Liver (tissue), 3 donors: Measurements from ENCODE around the gene RANGAP1.

Experiments used
- ATF3 ChIP-seq: IDR thresholded peaks from 2 replicates; pipeline ENCODE4 v1.6.1; 2016; ENCODE audit warnings: antibody characterized with exemption
- EGR1 ChIP-seq, 2 donors: IDR thresholded peaks; 2 replicates each; pipeline ENCODE4 v1.6.1; 2016 to 2018; ENCODE audit warnings: antibody characterized with exemption in 2 of 2, low read depth in 2 of 2
- NR2F2 ChIP-seq: IDR thresholded peaks from 2 replicates; pipeline ENCODE4 v1.6.1; 2016; ENCODE audit warnings: antibody characterized with exemption
- RAD21 ChIP-seq, 2 donors: IDR thresholded peaks; 2 replicates each; pipeline ENCODE4 v1.6.1; 2016; ENCODE audit warnings: antibody characterized with exemption in 2 of 2, mild to moderate bottlenecking in 2 of 2
- SP1 ChIP-seq: IDR thresholded peaks from 2 replicates; pipeline ENCODE4 v1.6.1; 2018; ENCODE audit warnings: antibody characterized with exemption, mild to moderate bottlenecking
- YY1 ChIP-seq: IDR thresholded peaks from 2 replicates; pipeline ENCODE4 v1.6.1; 2016; ENCODE audit warnings: antibody characterized with exemption, mild to moderate bottlenecking
- TF ChIP-seq, protein P1 (sequence below): fragments of 150-350 bp; IDR thresholded peaks from 2 replicates; pipeline ENCODE4 v1.5.1; 2017; ENCODE audit warnings: improper control_type of control experiment, low read depth, low read length; ENCODE audit not compliant: missing input control
- TF ChIP-seq, protein P2 (sequence below): IDR thresholded peaks from 2 replicates; pipeline ENCODE4 v1.6.1; 2016; ENCODE audit warnings: antibody characterized with exemption, mild to moderate bottlenecking
- TF ChIP-seq, protein P3 (sequence below): IDR thresholded peaks from 2 replicates; pipeline ENCODE4 v1.6.1; 2016; ENCODE audit warnings: antibody characterized with exemption
- donor health status: healthy.
- donor health status: healthy.

DNA sequence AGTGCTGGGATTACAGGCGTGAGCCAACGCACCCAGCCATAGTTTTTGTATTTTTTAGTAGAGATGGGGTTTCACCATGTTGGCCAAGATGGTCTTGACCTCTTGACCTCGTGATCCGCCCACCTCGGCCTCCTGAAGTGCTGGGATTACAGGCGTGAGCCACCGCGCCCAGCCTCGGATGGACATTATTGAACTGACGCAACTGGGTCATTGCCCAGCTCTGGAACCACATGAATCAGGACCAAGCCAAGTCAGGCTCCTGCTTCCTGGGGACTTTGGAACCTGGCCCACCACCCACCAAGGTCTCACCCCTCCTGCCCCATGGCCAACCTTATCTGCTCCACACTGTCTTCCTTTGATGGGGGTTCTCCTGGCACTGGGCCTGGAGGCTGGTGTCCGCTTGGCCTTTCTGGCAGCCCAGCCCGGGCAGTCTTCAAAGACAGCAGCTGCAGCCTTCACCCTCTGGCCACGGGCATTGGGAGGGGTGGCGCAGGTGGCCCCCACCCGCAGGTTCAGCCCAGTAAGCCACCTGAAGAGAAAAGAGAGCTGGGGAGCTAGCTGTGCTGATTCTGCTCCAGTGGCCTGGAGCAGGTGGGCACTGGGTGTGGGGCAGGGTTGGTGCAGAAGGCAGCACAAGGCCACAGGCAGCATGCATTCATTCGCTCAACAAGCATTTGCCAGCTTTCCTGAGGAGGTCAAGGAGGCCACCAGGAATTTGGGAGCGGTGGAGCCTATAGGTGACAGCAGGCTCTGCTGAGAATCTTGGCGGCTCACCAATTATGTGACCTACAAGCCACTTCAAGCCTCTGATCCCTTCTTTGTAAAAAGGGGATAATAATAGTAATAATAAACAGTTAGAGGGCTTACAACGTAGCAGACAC is 50.9 kb downstream of the RANGAP1 start:
- TF ChIP-seq, protein P1, sequence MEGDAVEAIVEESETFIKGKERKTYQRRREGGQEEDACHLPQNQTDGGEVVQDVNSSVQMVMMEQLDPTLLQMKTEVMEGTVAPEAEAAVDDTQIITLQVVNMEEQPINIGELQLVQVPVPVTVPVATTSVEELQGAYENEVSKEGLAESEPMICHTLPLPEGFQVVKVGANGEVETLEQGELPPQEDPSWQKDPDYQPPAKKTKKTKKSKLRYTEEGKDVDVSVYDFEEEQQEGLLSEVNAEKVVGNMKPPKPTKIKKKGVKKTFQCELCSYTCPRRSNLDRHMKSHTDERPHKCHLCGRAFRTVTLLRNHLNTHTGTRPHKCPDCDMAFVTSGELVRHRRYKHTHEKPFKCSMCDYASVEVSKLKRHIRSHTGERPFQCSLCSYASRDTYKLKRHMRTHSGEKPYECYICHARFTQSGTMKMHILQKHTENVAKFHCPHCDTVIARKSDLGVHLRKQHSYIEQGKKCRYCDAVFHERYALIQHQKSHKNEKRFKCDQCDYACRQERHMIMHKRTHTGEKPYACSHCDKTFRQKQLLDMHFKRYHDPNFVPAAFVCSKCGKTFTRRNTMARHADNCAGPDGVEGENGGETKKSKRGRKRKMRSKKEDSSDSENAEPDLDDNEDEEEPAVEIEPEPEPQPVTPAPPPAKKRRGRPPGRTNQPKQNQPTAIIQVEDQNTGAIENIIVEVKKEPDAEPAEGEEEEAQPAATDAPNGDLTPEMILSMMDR = no peak
- TF ChIP-seq ATF3 = no peak
- TF ChIP-seq EGR1 (IDR thresholded peaks at IDR 0.05; ENCODE audit: low read depth in 2 of 2) = no peak
- peak; percentile 60 for TF ChIP-seq NR2F2
- peak; percentile 56 for TF ChIP-seq SP1
- peak in 1 of 2 donors; percentile 40 for TF ChIP-seq RAD21 (IDR thresholded peaks at IDR 0.05)
- TF ChIP-seq, protein P2, sequence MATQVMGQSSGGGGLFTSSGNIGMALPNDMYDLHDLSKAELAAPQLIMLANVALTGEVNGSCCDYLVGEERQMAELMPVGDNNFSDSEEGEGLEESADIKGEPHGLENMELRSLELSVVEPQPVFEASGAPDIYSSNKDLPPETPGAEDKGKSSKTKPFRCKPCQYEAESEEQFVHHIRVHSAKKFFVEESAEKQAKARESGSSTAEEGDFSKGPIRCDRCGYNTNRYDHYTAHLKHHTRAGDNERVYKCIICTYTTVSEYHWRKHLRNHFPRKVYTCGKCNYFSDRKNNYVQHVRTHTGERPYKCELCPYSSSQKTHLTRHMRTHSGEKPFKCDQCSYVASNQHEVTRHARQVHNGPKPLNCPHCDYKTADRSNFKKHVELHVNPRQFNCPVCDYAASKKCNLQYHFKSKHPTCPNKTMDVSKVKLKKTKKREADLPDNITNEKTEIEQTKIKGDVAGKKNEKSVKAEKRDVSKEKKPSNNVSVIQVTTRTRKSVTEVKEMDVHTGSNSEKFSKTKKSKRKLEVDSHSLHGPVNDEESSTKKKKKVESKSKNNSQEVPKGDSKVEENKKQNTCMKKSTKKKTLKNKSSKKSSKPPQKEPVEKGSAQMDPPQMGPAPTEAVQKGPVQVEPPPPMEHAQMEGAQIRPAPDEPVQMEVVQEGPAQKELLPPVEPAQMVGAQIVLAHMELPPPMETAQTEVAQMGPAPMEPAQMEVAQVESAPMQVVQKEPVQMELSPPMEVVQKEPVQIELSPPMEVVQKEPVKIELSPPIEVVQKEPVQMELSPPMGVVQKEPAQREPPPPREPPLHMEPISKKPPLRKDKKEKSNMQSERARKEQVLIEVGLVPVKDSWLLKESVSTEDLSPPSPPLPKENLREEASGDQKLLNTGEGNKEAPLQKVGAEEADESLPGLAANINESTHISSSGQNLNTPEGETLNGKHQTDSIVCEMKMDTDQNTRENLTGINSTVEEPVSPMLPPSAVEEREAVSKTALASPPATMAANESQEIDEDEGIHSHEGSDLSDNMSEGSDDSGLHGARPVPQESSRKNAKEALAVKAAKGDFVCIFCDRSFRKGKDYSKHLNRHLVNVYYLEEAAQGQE = no peak
- TF ChIP-seq, protein P3, sequence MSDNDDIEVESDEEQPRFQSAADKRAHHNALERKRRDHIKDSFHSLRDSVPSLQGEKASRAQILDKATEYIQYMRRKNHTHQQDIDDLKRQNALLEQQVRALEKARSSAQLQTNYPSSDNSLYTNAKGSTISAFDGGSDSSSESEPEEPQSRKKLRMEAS = no peak
- no peak for TF ChIP-seq YY1
